Measurements from ENCODE around the gene TNS1.

TNS1 gene

GRCh38 chr2:217953011-217953481, 49.7 kb downstream of the TNS1 start:
- Histone ChIP-seq H3K4me3 (replicated peaks; ENCODE audit: insufficient read depth, low read length) (no peak overlapping the region), H3K27ac (replicated peaks) (no peak overlapping the region), H3K27me3 (ENCODE audit: insufficient read depth, poor library complexity, severe bottlenecking) (no peaks in the 10 kb centered on the region)
- DNase-seq (ENCODE audit: low read depth in 1 of 2, low spot score in 1 of 2) = no peak
- no peak for TF ChIP-seq REST (IDR thresholded peaks at IDR 0.05; ENCODE audit: insufficient replicate concordance, low read depth)
- no peak for TF ChIP-seq GABPA (IDR thresholded peaks at IDR 0.05; ENCODE audit: low read depth)
- TF ChIP-seq SPI1 (IDR thresholded peaks at IDR 0.05; ENCODE audit: borderline replicate concordance, low read depth) = no peak
- TF ChIP-seq CTCF (IDR thresholded peaks at IDR 0.05; ENCODE audit: insufficient read depth, low read length) = no peak
- no peak for TF ChIP-seq POLR2AphosphoS5 (IDR thresholded peaks at IDR 0.05; ENCODE audit: low read depth)

GRCh38 chr2:217952409-217952808, 50.4 kb downstream of the TNS1 start:
- Histone ChIP-seq H3K27ac (replicated peaks) (no peak overlapping the region), H3K27me3 (ENCODE audit: insufficient read depth, poor library complexity, severe bottlenecking) (no peaks in the 10 kb centered on the region), H3K4me3 (replicated peaks; ENCODE audit: insufficient read depth, low read length) (no peak overlapping the region)
- TF ChIP-seq SPI1 (IDR thresholded peaks at IDR 0.05; ENCODE audit: borderline replicate concordance, low read depth) (no peak), GABPA (IDR thresholded peaks at IDR 0.05; ENCODE audit: low read depth) (no peak), CTCF (IDR thresholded peaks at IDR 0.05; ENCODE audit: insufficient read depth, low read length) (no peak), POLR2AphosphoS5 (IDR thresholded peaks at IDR 0.05; ENCODE audit: low read depth) (no peak), REST (IDR thresholded peaks at IDR 0.05; ENCODE audit: insufficient replicate concordance, low read depth) (no peak)
- no peak for DNase-seq (ENCODE audit: low read depth in 1 of 2, low spot score in 1 of 2)

- H3K27ac ChIP-seq (replicated peaks) = no peak overlapping the region
- TF ChIP-seq POLR2AphosphoS5 (IDR thresholded peaks at IDR 0.05; ENCODE audit: low read depth) (no peak), REST (IDR thresholded peaks at IDR 0.05; ENCODE audit: insufficient replicate concordance, low read depth) (no peak), CTCF (IDR thresholded peaks at IDR 0.05; ENCODE audit: insufficient read depth, low read length) (no peak), GABPA (IDR thresholded peaks at IDR 0.05; ENCODE audit: low read depth) (no peak), SPI1 (IDR thresholded peaks at IDR 0.05; ENCODE audit: borderline replicate concordance, low read depth) (no peak)
- DNase-seq (ENCODE audit: low read depth in 1 of 2, low spot score in 1 of 2) = no peak
- no peaks in the 10 kb centered on the region for H3K27me3 ChIP-seq (ENCODE audit: insufficient read depth, poor library complexity, severe bottlenecking)
- H3K4me3 ChIP-seq (replicated peaks; ENCODE audit: insufficient read depth, low read length) = no peak overlapping the region
Measured at GRCh38 chr2:217951521-217952247, 51.1 kb downstream of the TNS1 start.
